ENCODE results near the gene GCN1. TPM values are rescaled to one million over a fixed set of nuclear protein-coding genes. Genes with fewer than 3 reads are reported as not detected.

Gene GCN1
- total RNA-seq, 1 experiment from 2014 or later: 61.8 TPM

- no peak for DNase-seq (ENCODE audit: low read depth)
These were observed 34.6 kb upstream of the GCN1 start for GRCh38 chr12:120229071-120229486.

DNA sequence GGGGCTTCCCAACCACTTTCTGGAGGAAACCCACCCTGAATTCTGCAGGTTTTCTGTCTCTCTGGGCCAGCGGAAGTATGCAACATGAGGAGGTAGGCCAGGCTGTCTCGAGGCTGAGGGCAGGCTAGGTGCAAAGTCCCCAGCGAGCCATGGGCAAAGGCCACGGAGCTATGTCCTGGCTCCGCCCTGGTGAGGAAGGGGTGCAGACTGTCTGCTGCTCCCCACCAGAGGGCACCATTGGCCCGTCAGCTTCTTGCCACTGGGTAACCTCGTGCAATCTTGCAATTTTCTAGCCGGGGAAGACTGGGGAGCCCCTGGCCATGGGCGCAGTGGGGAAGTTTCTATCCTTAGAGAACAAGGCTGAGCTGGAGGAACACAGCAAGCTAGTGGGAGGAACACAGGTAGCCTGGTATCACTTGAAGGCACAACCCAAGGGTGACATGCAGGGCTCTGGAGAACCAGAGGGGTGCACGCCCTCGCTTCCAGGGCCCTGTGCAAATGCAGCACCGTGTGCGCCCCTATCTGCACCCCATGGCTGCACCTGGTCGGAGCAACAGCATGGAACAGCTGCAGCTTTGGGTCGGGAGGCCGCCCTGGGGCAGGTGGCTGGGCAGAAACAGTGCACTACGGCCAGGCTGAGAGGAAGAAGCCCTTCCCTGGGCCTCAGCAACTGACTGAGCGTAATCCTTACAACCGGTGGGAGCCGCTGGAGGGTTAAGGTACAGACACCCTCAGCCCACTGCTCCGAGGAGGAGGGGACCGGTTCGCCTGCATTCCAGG lies 34.0 kb upstream of the GCN1 start:
- DNase-seq (ENCODE audit: low read depth): peak; percentile 73

DNA sequence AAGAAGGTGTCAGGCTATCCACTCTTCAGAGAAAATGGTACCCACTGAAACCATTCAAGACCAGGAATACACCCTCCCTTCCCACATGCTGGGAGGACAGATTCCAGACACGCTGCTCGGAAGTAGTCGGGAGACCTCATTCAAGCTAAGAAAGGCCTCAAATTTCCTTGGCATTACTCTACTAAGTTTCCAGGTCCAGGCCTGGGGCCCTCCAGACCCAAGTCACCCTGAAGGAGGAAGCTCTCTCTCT lies 33.5 kb upstream of the GCN1 start:
- no peak for DNase-seq (ENCODE audit: low read depth)

GRCh38 chr12:120227233-120228040 lies 32.9 kb upstream of the GCN1 start:
- DNase-seq (ENCODE audit: low read depth): no peak

DNA sequence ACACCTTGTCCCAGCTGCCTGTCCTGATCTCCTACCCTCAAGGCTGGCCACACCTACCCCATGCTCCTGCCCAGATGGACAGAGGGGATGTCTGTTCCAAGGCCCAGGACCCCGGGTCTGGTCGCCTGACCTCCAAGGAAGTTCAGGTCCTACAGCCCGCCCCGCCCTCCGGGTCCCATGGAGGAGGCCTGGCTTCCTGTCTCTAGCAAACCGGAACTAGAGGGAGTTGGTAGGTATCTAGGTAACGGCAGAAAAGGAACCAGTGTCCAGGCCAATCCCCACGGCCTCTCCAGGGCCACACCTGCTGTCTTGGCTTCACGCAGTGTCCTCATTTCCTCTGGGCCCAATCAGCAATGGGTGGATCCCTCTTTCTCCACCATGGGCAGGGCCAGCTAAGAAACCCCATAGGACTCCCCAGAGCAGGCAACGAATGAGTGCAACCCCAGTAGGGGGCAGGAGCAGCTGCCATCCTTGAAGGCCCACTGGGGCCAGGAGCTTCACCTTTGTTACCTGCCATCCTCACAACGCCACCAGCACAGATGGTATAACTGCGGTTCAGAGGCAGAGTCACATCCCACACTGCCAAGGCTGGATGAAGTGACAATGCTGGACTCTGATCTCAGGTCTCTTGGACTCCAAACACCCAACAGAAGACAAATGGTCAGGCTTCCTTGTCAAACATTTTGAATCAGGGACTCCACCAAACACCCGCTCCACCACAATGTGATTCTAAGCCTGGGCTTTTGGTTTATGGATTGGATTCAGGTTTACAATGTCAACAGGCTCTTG lies 31.5 kb upstream of the GCN1 start:
- no peak for DNase-seq (ENCODE audit: low read depth)

GRCh38 chr12:120225200-120225558 lies 30.7 kb upstream of the GCN1 start:
- DNase-seq (ENCODE audit: low read depth): no peak

GRCh38 chr12:120224304-120225199 lies 30.0 kb upstream of the GCN1 start:
- no peak for DNase-seq (ENCODE audit: low read depth)

- DNase-seq (ENCODE audit: low read depth): no peak
These were observed 29.2 kb upstream of the GCN1 start for GRCh38 chr12:120223458-120224303.

- no peak for DNase-seq (ENCODE audit: low read depth)
These were observed 27.8 kb upstream of the GCN1 start for GRCh38 chr12:120222288-120222832.

DNA sequence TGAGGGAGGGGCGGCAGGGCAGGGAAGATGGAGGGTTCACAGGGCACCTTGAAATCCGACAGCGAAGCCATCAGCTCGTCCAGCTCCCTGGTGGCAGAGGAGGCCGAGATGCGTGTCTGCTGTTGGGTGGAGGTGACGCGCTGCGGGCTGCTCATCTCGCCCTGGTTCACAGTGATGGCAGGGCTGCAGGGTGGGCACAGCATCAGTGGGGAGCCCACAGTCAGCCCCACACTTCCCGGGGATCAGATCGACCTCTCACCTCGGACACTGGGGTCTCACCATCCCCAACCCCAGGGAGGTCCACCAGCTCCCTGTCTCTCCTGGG lies 27.0 kb upstream of the GCN1 start:
- no peak for DNase-seq (ENCODE audit: low read depth)

DNA sequence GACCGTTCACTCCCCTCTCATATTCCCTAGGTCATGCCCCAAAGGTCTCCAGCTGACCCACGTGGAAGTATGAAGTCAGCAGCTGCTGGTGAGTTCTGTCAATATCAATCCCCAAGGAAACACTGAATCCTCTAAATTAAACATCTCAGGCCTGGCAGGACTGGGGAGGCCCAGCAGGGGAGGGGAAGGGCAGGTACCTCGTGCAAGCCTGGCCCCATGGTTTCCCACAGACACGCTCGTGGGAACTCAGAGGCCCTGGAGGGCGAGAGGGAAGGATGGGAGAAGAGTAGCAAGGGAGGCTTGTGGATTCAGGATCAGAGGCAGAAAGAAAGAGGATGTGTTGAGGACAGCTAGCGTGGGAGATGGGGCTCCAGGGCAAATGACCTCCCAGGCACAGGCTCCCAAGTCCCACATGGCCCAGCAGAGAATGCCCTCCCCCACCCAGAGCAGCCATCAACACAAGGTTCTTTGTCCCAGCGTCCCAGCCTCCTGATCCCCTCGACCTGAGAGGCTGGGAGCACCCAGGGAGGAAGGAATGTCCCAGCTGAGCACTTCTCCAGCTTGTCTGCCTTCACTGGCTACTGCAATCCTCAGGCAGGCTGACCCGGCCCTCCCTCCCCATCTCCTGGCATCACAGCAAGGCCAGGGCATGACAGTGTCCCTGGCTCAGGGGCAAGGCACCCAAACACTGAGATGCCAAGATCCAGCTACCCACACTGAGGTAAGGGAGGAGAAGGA lies 26.5 kb upstream of the GCN1 start:
- DNase-seq (ENCODE audit: low read depth): no peak

DNA sequence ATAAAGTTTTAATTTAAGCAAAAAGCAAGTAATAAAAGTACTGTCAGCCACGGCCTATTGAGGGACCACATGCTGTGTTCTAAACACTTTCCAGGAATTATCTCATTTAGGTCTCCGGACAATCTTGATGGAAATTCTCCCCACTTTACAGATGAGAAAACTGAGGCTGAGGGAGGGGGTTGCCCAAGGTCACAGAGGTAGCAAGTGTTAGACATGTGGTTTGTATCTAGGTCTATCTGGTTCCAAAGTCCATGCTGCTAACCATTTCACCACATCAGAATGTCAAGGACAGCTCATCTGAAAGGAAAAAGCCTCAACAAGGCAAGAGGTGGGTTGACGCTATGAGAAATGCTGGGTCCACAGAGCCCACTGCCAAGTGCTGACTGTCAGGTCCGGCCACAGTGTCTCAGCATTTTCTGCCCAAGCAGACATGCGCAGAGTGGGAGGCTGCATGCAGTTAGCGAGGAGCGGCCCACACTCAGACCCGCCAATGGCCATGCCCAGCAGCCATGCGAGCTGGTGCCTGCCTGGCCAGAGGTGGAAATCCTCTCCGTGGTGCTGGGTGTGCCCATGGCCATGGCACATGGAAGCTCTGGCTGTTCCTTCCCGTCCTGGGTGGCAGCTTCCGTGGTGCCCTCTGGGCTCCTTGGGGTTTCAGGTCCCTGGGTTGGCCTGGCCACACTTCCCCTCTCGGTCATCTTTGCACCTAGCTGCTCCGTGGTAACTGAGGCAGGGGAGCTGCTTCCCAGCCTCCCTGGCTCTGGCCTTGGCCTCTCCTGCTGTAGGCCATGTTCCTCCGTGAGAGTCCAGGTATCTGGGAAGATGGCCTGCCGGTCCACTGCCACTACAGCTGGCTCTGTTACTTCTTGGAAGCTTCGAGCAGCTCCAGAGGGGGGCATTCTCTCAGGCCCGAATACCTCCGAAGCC lies 24.4 kb upstream of the GCN1 start:
- no peak for DNase-seq (ENCODE audit: low read depth)

DNA sequence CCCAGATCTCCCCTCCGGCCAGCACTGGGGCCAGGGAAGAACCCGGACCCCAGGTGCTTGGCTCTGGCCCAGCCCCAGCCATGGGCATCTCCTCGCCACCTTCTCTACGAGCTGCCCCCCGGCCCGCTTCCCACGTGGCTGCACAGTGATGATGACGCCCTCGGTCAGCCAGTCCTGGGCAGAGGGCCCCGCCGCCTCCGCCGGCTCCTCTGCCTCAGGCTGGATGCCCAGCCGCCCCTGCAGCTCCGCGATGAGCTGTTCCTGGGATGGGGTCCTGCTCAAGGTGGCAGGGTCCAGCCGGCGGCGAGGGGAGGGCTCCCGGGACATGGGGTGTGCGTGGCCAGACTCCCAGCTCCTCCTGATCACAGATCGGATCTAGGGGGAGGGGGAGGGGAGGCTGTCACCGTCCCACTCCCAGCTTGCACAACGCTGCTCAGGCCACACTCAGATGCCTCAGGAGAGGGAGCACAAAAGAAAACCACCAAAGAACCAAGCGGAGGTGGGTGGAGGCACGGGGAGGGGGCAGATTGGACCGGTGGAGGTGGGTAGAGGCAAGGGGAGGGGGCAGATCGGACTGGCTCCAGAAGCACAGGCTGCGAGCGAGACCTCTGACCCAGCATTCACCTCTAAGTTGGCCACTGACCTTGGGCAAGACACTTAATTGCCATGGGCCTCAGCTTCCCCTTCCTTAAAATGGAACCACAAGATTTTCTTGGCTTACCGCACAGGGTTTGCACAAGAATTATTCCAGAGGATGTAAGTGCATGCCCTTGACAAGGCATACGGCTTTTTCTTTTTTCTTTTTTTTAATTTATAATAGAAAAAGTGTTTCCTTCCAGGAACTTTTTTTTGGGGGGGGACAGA lies 22.5 kb upstream of the GCN1 start:
- DNase-seq (ENCODE audit: low read depth): no peak

DNA sequence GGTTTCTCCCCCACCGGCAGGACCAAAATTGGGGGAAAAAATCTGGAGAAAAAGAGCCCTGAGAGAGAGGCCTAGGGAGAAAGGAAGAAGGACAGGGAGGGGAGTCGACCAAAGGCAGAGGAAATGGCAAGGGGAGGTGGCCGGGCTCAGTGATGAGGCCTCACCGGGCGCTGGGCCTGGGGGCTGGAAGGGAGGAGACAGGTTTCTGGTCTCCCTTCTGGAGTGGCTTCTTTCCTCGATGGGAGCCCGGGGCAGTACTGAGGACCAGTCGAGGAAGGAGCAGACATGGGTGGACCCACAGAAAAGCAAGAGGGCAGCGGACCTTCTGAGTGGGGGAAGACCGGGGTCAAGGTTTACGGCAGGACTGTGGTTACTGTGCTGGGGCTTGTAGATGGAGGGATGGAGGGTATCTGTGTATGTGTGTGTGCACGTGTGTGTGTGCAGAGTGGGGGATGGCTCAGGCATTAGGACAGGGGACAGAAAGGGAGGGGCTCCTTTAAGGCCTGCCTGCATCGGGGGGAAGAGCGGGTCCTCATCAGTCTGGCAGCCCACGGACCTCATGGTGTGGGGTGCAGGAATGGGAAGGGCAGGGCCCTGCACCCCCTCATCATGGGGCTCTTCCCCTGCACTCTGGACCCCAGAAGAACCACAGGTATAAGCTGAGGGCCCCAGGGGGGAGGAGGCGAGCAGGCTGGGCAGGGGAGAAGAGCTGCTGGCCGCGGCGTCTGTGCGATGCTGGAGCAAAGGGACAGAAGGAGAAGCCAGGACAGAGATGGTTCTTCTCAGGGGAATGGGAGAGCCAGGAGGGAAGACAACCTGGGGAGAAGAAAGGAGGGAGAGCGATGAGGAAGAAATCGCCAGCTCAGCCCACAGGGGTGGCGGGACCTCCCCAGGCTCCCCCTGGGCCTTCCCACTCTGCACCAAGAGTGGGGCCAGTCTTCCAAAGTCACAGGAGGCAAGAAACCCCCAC lies 21.5 kb upstream of the GCN1 start:
- no peak for DNase-seq (ENCODE audit: low read depth)

- DNase-seq (ENCODE audit: low read depth): no peak
These were observed 20.8 kb upstream of the GCN1 start for GRCh38 chr12:120215357-120215735.

DNA sequence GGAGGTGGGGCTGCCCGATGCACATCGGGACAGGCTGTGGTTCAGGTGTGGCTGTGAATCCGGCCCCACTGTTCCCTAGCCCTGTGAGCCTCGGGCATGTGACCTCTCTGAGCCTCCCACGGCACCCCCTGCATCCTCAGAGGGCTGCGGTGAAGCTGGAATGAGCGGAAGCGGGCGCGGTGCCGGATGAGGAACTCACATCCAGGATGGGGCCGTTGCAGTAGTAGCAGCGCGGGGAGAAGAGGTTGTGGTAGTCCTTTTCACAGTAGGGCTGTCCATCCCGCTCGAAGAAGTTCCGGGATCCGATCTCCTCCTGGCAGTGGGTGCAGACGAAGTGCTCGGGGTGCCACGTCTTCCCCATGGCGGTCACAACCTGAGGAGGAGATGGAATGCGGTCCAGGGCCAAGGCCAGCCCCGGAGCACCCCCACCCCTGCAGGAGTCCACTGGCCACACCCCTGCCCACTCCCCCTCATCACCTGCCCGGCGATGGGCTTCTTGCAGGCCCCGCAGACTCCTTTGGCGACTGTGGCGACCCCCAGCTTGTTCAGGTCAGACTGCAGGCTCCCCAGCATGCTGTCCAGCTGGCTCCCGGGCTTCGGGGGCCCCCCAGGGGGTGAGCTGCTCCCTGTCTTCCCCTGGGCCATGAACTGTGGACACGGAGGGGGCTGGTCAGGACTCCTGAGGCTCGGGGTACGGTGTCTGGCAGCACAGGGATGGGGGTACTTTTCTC lies 20.3 kb upstream of the GCN1 start:
- DNase-seq (ENCODE audit: low read depth): no peak

Data from M059J (cell line).